ENCODE results near the gene FRYL.
"Not testable (repeated sequence)": the region's sequence is repeated elsewhere in the genome, so short reads cannot be mapped to it uniquely, and the experiment has no call there.

FRYL gene

DNA sequence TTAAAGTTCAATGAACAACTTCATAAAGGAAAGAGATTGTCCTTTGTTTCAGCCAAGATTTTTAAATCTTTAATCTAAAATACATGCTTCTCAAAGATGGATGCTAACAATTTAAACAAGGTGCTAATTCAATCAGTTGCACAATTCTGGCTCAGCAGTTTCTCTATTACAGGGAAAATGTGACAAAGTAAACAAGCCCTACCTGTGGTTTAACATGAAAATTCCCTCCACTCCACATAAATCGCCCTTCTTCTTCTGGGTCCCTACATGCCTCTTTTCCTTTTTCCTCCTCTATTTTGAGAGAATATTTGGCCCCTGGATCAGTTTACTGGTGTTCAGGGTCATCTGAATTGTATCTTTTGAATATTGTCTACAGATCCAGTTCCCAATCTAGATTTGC is 80.6 kb downstream of the FRYL start:
- DNase-seq (ENCODE audit: low read depth in 1 of 2, low spot score in 1 of 2): no peak

DNA sequence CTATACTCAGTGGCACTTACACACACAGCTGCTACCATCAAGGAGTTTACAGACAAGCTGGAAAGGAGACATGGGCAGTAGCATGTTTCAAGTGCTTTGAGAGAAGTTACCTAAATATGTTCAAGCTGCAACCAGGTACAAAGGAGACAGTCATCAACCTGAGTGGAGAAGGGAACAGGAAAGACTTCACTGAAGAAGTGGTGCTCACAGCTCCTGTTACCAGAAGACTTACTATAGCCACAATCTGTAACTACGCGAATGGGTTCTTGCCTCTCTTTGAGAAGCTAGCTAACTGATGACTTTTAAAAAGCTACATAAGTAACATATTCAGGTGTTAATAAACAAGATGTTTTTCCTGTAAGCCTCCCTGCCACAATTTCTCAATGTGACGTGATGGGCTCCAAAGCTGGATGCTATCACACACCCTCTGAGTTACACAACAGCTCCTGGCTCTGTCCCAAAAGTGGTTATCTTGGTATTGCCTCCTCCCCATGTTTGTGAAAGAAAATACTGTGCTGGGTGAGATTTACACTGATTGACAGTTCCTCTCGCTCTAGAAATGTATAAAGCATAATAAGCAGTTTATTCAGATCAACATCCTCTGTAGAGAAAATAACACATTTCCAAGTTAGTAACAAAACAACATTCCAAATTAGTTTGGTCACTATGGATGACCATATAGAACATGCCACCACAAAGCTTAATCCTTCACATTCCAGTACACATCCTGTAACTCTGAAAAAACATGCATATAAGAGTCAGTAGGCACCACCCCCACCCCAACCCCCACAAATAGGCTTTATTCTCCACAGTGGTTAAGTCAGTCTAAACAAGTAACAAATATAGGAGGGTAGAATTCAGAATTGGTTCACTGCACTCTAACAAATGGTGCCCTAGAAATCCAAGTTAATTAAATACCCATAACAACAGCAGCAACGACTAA is 81.8 kb downstream of the FRYL start:
- DNase-seq (ENCODE audit: low read depth in 1 of 2, low spot score in 1 of 2): no peak

DNA sequence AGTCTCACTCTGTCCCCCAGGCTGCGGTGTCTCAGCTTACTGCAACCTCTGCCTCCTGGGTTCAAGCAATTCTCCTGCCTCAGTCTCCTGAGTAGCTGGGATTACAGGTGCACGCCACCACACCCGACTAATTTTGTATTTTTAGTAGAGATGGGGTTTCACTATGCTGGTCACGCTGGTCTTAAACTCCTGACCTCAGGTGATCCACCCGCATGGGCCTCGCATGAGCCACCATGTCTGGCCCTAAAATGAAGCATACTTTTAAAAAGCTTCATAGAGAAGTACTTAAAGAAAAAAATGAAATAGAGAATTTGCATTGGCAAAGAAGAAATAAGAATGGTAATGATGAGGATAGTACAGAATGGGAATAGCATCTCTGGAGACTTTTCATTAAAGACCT is 82.6 kb downstream of the FRYL start:
- DNase-seq (ENCODE audit: low read depth in 1 of 2, low spot score in 1 of 2): not testable (repeated sequence)

DNA sequence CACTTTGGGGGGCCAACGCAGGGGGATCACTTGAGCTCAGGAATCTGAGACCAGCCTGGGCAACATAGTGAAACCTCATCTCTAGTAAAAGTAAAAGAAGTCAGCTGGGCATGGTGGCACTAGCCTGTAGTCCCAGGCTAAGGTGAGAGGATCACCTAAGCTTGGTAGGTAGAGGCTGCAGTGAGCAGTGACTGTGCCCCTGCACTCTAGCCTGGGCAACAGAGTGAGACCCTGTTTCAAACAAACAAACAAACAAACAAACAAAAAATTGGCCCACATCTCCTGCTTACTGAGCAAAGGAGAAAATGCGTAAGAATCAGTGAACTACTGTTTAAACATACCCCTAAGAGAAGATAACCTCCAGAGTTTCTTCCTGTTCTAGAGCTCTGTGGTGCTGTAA is 85.3 kb downstream of the FRYL start:
- no peak for DNase-seq (ENCODE audit: low read depth in 1 of 2, low spot score in 1 of 2)

DNA sequence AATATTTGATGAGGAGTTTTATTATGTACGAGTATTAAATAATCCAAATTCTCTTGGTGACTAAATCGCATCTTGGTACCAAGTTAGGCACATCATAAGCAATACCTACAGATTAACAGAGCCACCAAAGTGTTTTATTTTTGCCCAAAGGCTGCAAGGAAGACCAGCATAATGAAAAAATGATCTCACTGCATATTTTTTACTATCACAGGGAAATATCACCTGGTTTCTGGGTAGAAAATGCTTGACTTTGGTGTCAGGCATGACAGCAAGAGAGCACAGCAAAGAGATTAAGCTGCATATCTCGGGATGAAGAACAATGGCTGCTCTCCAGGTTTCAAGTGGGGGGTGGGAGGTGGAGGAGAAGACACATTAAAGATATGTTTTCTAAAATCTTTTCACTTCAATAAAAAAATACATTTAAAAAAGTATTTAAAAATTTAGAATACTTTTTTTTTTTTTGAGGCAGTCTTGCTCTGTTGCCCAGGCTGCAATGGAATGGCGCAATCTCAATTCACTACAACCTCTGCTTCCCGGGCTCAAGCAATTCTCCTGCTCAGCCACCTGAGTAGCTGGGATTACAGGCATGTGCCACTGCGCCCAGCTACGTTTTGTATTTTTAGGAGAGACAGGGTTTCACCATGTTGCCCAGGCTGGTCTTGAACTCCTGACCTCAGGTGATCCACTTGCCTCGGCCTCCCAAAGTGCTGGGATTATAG is 86.1 kb downstream of the FRYL start:
- DNase-seq (ENCODE audit: low read depth in 1 of 2, low spot score in 1 of 2): no peak

DNA sequence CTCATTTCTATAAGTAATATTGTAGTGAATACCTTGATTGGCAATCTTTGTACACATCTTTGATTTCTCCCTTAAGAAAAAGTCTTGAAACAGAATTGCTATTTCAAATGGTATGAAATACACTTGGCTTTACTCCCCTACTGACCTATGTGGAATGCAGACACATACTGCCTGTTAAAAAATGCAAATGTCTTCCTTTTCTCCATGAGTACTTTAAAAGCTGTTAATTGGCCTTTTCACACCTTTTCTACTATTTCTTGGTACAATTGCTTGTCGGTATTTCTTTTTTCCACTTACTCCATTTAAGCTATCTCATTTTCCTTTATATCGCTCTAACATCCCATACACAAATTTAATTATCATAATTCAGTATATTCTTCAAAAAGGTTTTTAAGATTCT is 87.2 kb downstream of the FRYL start:
- DNase-seq (ENCODE audit: low read depth in 1 of 2, low spot score in 1 of 2): no peak

DNA sequence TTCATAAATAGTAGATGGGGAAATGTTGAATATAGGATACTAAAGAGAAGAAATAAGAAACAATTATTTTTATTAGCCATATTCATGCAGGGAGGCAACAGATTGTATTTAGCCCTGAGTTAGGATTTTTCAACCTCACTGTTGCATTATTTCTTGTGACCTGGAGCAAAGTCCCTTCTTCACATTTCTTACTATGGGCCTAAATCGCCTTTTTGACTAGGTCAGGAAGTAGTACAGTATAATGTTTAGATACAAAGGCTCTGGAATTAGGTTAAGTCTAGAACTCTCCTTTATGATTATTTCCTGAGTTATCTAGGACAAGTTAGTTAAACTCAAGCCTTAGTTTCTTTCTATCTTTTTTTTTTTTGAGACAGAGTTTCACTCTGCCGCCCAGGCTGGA is 88.0 kb downstream of the FRYL start:
- DNase-seq (ENCODE audit: low read depth in 1 of 2, low spot score in 1 of 2): no peak

DNA sequence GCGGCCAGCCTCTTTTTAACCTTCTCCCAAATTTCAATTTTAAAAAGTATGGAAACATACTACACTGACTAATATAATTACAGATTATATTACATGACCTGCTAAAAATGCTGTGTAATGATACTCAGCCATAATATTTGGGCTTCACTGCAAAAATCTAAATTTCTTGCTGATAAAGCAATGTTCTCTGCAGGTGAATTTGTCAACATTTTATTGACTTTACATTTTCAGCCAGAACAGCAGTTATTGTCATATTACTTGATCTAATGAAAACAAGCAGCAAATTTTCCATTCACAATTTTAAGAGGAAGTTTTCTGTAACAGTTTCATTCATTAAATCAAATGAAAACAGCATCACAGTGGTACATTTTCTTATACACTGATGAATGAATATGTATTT is 91.1 kb downstream of the FRYL start:
- DNase-seq (ENCODE audit: low read depth in 1 of 2, low spot score in 1 of 2): no peak

DNA sequence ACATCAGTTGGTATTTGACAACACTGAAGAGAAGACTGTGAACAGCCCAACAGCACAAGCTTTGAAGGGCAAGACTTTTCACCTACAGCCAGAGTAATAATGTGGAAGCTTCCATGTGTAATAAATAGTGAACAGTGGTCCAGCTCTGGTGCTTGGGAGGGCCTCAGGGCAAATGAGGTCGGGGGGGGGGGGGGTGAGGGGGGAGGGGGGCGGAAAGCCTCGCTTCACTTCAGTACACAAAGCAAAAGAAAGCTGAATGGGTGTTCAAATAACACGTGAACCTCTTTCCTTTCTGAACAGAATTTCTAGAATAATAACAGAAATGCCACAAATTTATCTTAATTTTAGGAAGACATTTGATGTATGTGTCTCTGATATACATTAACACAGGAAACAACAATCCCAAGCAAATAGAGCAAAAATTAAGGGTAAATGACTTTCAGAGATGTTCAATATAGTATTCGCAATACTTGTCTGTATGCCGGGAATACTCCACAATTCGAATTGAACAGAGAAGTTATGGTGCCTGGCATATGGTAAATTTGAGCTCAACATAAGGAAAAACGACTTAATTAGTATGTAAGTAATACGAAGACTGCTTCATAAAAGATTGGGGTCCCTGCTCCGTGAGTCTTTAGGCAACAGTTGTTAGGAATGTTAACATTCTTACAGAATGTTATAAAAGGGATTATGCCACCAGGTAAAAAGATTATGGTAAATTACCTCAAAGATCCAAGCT is 92.6 kb downstream of the FRYL start:
- DNase-seq (ENCODE audit: low read depth in 1 of 2, low spot score in 1 of 2): no peak

DNA sequence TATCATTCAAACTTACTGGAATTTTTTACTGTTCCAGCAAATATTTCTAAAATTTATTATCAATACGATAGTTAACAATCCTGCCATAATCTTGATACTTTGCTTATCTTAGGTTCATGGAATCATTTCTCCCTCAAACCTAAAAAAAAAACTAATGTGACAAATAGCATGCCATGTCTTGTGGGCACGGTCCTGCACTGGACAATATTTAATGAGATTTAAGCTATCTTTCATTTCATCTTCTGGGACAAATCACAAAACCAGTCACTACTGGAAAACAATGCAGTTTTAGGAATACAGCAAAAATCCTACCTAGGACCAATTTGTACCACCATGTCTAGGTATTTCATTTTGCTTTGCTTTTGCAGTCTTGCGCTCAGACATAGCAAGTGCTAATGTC is 93.7 kb downstream of the FRYL start:
- DNase-seq (ENCODE audit: low read depth in 1 of 2, low spot score in 1 of 2): no peak

DNA sequence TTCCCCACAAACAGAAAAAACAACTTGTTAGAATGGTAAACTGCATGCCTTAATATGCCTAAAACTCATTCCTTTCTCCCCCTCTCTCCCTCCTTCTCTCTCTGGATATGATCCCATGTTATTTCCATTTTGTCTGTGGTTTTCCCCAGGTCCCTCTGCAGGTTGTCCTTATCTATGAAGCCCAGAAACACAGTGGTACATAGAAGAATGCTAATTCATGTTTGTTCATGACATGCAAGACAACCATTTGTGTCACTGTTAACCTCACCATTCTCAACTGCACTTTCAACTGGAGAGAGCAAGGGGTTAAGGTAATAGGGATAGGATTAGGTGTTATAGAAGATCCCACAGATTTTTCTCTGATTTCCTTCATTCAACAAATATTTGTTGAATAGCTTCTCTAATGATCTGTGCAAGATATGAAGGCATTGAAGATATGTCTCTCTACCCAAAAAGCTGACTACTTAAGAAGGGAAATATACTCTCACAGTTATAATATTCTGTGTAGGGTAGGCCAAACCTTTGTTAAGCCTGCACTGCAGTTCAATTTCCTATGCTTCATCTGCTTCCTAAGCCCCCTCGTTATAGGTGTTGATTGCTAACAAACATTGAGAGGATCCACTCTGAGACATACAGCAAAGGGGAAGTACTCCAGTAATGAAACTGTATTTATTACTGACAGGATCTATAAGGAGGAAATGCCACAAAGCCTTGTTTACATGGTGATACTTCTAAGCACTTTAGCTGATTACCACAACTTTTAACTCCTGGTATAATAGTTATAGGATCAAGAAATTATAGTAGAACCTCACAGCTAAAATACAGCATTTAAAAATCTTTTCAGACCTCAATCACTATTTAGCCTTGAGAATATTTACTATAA is 96.1 kb downstream of the FRYL start:
- no peak for DNase-seq (ENCODE audit: low read depth in 1 of 2, low spot score in 1 of 2)

DNA sequence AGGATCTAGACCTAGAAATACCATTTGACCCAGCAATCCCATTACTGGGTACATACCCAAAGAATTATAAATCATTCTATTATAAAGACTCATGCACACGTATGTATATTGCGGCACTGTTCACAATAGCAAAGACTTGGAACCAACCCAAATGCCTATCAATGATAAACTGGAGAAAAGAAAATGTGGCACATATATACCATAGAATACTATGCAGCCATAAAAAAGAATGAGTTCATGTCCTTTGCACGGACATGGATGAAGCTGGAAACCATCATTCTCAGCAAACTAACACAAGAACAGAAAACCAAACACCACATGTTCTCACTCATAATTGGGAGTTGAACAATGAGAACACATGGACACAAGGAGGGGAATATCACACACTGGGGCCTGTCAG is 97.2 kb downstream of the FRYL start:
- not testable (repeated sequence) for DNase-seq (ENCODE audit: low read depth in 1 of 2, low spot score in 1 of 2)

DNA sequence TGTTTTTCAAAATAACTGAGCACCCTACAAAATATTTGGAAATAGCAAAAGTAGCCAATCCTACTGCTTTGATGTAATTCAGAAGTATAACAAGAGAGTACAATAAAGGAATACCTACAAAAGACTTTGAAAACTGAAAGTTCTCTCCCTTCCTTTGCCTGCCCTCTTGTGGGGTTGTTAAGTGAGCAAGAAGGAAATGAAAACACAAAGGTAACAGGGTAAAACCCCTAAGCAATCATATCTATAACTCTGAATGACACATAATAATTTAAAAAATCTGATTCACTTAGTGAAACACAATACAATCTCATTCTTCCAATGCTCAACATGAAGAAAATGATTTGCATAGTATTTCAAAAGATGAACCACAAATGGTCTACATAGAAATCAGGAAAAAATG is 98.2 kb downstream of the FRYL start:
- DNase-seq (ENCODE audit: low read depth in 1 of 2, low spot score in 1 of 2): no peak

DNA sequence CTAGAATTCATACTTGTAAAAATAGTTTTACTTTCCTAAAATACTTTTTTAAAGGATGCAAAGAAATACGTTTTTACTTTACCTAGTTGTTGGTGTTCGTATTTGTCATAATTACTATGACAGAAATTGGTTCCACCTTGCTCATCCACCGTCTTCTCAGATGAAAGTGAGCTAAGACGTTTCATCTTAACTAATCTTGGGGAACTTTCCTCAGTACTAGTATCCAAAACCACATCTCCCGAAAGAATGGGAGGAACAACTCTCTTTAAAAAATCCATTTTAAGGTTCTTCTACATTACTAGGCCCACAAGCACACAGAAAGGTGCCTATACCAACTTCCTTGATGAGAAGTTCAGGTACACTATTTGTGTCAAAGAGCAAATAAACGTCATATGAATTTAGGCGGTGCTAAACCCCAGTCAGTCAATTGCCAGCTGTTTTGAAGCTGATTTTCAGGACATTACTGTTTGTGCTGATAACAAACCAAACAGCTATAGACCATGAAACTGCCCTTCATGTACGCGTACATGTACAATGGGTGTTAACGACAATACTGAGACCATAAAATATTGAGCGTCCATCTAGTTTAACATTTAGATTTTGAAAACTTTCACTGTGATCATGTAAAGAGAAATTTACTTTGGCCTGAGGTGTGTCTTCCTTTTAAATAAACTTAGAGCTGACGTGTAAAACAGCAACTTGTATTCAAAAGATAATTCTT is 99.1 kb downstream of the FRYL start:
- no peak for DNase-seq (ENCODE audit: low read depth in 1 of 2, low spot score in 1 of 2)

DNA sequence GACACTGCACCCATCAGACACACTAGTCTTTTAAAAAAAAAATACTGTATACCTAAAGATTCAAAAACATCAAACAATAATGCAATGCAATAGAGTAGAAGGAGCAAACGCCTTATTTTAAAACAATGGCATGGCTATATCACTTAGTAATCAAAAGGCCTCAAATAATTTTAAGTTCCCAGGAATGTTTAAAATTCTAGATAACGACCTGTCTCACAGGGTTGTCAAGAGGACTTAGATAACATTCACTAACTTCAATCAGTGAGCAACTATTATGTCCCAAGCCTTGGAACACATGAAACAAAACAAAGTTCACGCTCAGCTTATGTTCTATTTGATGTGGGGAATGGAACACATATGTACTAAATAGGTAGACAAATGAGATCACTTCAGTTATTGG is 106.5 kb downstream of the FRYL start:
- no peak for DNase-seq (ENCODE audit: low read depth in 1 of 2, low spot score in 1 of 2)

DNA sequence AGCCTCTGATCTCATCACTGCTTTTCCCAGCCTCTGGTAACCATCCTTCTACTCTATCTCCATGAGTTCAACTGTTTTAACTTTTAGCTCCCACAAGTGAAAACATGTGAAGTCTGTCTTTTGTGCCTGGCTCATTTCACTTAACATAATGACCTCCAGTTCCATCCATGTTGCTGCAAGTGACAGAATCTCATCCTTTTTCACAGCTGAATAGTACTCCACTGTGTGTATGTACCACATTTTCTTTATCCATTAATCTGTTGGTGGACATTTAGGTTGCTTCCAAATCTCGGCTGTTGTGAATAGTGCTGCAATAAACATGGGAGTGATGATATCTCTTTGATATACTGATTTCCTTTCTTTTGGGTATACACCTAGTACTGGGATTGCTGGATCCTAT is 109.5 kb downstream of the FRYL start:
- DNase-seq (ENCODE audit: low read depth in 1 of 2, low spot score in 1 of 2): no peak

DNA sequence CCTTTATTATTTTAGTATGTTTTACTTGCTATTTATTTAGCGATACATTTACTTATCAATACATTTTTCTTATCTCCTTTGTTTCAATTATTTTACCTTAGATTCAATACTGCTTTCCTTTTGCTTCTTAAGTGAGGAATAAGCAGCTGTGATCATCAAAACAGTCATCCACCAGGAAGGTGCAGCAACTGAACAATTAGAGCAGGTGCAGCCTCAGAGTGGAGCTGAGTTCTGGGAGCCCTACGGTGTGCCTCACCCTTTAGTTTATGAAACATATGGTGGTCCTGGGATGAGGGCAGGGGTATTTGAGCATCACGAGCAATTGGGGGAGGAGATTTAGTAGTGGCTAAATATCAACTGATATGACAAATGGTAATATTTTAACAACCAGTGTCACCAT is 111.0 kb downstream of the FRYL start:
- no peak for DNase-seq (ENCODE audit: low read depth in 1 of 2, low spot score in 1 of 2)

DNA sequence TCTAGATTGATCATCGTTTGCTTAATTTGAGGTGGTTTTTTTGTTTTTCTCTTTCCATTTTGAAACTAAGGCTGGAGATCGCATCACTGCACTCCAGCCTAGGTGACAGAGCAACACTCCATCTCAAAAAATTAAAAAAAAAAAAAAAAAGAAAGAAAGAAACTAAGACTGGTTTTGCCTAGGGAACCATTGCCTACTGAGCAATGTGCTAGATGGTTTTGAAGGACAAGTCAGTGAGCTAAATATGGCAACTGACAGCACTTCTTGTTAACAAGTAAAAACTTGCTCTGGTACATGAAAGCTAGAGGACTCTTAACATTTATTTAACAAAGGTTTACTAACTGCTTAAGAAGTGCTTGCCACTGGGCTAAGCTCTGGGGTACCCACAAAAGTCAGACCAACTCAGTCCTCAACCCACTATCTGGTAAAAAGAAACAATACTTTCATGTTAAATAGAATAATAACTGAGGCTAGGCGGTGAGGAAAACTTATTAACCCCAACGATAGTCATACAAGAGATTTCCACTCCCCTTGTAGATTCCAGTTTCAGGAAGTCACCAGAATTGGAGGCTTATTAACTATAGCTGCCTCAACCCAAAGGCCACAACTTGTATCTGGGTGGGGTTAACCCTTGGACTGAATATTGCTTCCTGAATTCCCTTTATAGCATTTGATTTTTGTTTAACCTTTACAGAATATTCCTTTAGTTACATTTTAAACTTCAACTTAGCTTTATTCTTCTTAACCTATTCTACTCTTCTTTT is 111.6 kb downstream of the FRYL start:
- no peak for DNase-seq (ENCODE audit: low read depth in 1 of 2, low spot score in 1 of 2)

DNA sequence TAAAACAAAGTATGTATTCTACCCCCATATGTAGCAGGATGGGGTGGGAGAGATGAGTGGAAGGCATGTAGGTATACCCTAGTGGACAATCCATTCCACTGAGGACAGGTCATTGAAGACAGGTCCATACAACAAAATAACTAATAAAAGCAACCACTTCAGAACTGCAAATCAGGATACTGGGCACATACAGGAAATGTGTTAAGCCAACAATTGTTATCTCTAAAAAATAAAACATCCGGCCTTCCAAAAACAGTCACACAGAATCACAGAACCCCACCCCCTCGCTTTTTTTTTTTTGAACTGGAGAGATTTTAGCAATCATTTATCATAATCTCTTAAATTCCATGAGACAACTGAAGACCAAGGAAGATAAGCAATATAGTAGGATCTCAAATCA is 112.9 kb downstream of the FRYL start:
- DNase-seq (ENCODE audit: low read depth in 1 of 2, low spot score in 1 of 2): no peak

Measured in stimulated activated CD4-positive, alpha-beta T cell treated with anti-CD3 and anti-CD28 coated beads, Interleukin-15, amount 100 ng/mL, for 1 hour (primary cell).